ENCODE measurements around the gene RELT.

DNA sequence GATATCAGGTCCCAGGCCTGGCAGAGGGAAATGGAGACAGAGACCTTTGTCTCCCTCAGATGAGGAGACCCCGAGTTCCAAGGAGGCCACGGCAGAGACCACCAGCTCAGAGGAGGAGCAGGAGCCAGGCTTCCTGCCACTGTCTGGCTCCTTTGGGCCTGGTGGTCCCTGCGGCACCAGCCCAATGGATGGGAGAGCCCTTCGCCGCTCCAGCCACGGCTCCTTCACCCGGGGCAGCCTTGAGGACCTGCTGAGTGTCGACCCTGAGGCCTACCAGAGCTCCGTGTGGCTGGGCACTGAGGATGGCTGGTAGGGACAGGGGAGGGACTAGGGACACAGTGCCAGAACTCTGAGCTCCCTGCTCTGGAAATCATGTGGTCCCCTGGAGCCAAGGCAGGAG lies 13.1 kb upstream of the RELT start:
- TF ChIP-seq POLR2A (IDR thresholded peaks at IDR 0.05): no peak
- TF ChIP-seq, protein P1, sequence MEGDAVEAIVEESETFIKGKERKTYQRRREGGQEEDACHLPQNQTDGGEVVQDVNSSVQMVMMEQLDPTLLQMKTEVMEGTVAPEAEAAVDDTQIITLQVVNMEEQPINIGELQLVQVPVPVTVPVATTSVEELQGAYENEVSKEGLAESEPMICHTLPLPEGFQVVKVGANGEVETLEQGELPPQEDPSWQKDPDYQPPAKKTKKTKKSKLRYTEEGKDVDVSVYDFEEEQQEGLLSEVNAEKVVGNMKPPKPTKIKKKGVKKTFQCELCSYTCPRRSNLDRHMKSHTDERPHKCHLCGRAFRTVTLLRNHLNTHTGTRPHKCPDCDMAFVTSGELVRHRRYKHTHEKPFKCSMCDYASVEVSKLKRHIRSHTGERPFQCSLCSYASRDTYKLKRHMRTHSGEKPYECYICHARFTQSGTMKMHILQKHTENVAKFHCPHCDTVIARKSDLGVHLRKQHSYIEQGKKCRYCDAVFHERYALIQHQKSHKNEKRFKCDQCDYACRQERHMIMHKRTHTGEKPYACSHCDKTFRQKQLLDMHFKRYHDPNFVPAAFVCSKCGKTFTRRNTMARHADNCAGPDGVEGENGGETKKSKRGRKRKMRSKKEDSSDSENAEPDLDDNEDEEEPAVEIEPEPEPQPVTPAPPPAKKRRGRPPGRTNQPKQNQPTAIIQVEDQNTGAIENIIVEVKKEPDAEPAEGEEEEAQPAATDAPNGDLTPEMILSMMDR (IDR thresholded peaks at IDR 0.05): no peak
